GM19351 (cell line): ENCODE measurements around the gene COMMD8.

Source experiments
- ATAC-seq: cut with Tn5 transposase; IDR thresholded peaks from one replicate; pipeline ENCODE4 v1.9.1; 2021; ENCODE audit warnings: mild to moderate bottlenecking, moderate library complexity; ENCODE audit not compliant: unreplicated experiment

The COMMD8 gene

GRCh38 chr4:47473141-47473750, 9.7 kb upstream of the COMMD8 start:
- ATAC-seq = no peak

GRCh38 chr4:47471591-47471990, 8.1 kb upstream of the COMMD8 start:
- ATAC-seq = no peak

GRCh38 chr4:47471064-47471463, 7.6 kb upstream of the COMMD8 start:
- ATAC-seq = no peak

GRCh38 chr4:47469951-47470350, 6.4 kb upstream of the COMMD8 start:
- no peak for ATAC-seq

- ATAC-seq = no peak
Measured at GRCh38 chr4:47468706-47469365, 5.3 kb upstream of the COMMD8 start.

- ATAC-seq = no peak
Measured at GRCh38 chr4:47466056-47466785, 2.7 kb upstream of the COMMD8 start.

- ATAC-seq = peak; percentile 47
Measured at GRCh38 chr4:47465004-47465403, 1.5 kb upstream of the COMMD8 start.

GRCh38 chr4:47462799-47463234, 685 bp downstream of the COMMD8 start:
- no peak for ATAC-seq

GRCh38 chr4:47451657-47452056, 11.8 kb downstream of the COMMD8 start:
- ATAC-seq = no peak

- no peak for ATAC-seq
Measured at GRCh38 chr4:47444031-47444430, 19.5 kb downstream of the COMMD8 start.

GRCh38 chr4:47442980-47443379, 20.5 kb downstream of the COMMD8 start:
- ATAC-seq = peak; percentile 81

GRCh38 chr4:47434931-47435330, 28.6 kb downstream of the COMMD8 start:
- ATAC-seq = no peak

- ATAC-seq = no peak
Measured at GRCh38 chr4:47432749-47433148, 30.8 kb downstream of the COMMD8 start.

GRCh38 chr4:47427935-47428334, 35.6 kb downstream of the COMMD8 start:
- no peak for ATAC-seq

GRCh38 chr4:47425628-47426027, 37.9 kb downstream of the COMMD8 start:
- no peak for ATAC-seq

- no peak for ATAC-seq
Measured at GRCh38 chr4:47419296-47419695, 44.2 kb downstream of the COMMD8 start.

- no peak for ATAC-seq
Measured at GRCh38 chr4:47418147-47418546, 45.4 kb downstream of the COMMD8 start.

GRCh38 chr4:47415719-47416118, 47.8 kb downstream of the COMMD8 start:
- peak; percentile 73 for ATAC-seq

- ATAC-seq = no peak
Measured at GRCh38 chr4:47413521-47413920, 50.0 kb downstream of the COMMD8 start.

GRCh38 chr4:47410271-47410670, 53.2 kb downstream of the COMMD8 start:
- ATAC-seq = no peak

- ATAC-seq = no peak
Measured at GRCh38 chr4:47406408-47406807, 57.1 kb downstream of the COMMD8 start.
